Measurements from ENCODE around the gene ADGRD1.

DNA sequence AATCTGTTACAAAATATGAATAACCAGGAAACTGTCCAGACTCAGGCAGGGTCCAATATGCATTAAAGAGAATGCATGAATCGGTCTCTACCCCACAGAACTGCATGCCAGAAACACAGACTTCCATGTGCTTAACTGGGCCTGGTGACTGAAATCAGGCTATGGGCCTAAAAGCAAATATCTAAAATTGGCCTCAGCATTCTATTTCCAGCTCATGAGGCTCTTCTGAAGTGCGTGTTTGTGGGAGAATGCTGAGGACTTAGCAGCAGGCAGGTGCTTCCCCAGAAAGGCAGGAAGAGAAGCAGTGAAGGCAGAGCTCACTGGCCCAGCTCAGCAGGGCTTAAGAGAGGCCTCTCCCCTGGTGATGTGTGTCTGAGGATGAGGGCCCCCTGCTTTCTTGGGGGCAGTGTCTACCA is 48.5 kb downstream of the ADGRD1 start:
- TF ChIP-seq, protein P1, sequence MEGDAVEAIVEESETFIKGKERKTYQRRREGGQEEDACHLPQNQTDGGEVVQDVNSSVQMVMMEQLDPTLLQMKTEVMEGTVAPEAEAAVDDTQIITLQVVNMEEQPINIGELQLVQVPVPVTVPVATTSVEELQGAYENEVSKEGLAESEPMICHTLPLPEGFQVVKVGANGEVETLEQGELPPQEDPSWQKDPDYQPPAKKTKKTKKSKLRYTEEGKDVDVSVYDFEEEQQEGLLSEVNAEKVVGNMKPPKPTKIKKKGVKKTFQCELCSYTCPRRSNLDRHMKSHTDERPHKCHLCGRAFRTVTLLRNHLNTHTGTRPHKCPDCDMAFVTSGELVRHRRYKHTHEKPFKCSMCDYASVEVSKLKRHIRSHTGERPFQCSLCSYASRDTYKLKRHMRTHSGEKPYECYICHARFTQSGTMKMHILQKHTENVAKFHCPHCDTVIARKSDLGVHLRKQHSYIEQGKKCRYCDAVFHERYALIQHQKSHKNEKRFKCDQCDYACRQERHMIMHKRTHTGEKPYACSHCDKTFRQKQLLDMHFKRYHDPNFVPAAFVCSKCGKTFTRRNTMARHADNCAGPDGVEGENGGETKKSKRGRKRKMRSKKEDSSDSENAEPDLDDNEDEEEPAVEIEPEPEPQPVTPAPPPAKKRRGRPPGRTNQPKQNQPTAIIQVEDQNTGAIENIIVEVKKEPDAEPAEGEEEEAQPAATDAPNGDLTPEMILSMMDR (IDR thresholded peaks at IDR 0.05): no peak
- no peak for TF ChIP-seq E2F4 (CRISPR knock-in tag; IDR thresholded peaks at IDR 0.05; ENCODE audit: borderline replicate concordance, low read depth)

Measured in WTC11 (cell line).